ENCODE data around the gene CCNL2. TPM values are rescaled to one million over a fixed set of nuclear protein-coding genes. Genes with fewer than 3 reads are reported as not detected.

The CCNL2 gene
- total RNA-seq, 1 donor from 2014 or later = 386 TPM

DNA sequence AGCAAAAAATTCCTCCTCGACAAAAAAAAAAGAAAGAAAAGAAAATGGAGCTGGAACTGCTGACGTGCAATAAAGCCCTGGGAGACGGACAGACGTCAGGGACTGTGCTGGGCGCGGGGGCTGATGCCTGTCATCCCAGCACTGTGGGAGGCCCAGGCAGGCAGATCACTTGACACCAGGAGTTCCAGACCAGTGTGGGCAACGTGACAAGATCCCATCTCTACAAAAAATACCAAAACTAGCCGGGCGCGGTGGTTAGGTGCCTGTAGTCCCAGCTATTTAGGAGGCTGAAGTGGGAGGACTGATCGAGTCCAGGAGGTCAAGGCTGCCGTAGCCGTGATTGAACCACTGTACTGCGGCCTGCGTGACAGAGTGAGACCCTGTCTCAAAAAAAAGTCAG is 25.6 kb upstream of the CCNL2 start:
- TF ChIP-seq, protein P1, sequence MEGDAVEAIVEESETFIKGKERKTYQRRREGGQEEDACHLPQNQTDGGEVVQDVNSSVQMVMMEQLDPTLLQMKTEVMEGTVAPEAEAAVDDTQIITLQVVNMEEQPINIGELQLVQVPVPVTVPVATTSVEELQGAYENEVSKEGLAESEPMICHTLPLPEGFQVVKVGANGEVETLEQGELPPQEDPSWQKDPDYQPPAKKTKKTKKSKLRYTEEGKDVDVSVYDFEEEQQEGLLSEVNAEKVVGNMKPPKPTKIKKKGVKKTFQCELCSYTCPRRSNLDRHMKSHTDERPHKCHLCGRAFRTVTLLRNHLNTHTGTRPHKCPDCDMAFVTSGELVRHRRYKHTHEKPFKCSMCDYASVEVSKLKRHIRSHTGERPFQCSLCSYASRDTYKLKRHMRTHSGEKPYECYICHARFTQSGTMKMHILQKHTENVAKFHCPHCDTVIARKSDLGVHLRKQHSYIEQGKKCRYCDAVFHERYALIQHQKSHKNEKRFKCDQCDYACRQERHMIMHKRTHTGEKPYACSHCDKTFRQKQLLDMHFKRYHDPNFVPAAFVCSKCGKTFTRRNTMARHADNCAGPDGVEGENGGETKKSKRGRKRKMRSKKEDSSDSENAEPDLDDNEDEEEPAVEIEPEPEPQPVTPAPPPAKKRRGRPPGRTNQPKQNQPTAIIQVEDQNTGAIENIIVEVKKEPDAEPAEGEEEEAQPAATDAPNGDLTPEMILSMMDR (IDR thresholded peaks at IDR 0.05; ENCODE audit: unreplicated experiment) = no peak
- DNase-seq (ENCODE audit: low spot score, unreplicated experiment) = no peak
- no peaks in the 10 kb centered on the region for H3K9me3 Mint-ChIP-seq (ENCODE audit: low read depth)
- no peak overlapping the region for H3K4me3 Mint-ChIP-seq (ENCODE audit: low read depth)
- peaks cover 13% of the 10 kb centered on the region for H3K4me1 Mint-ChIP-seq (ENCODE audit: low read depth)
- H3K27ac Mint-ChIP-seq = peak overlapping the region; percentile 52
- no peaks in the 10 kb centered on the region for H3K36me3 Mint-ChIP-seq (ENCODE audit: insufficient read depth)
- peaks cover 6% of the 10 kb centered on the region for H3K27me3 Mint-ChIP-seq

DNA sequence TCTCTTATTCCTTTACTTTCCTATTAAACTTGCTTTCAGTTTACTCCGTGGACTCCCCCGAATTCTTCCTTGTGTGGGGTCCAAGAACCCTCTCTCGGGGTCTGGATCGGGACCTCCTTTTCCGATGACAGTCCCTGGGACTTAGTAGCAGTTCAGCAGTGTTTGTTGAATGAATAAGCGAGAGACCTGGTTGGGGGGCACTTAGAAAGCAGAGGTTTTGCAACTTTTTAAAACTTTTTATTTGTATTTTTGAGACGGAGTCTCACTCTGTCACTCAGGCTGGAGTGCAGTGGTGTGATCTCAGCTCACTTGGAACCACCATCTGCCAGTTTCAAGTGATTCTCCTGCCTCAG is 24.1 kb upstream of the CCNL2 start:
- DNase-seq (ENCODE audit: low spot score, unreplicated experiment) = no peak
- H3K9me3 Mint-ChIP-seq (ENCODE audit: low read depth) = no peaks in the 10 kb centered on the region
- H3K27me3 Mint-ChIP-seq = peaks cover 9% of the 10 kb centered on the region
- H3K27ac Mint-ChIP-seq = no peak overlapping the region
- TF ChIP-seq, protein P1 (IDR thresholded peaks at IDR 0.05; ENCODE audit: unreplicated experiment) = no peak
- H3K36me3 Mint-ChIP-seq (ENCODE audit: insufficient read depth) = peaks cover 1% of the 10 kb centered on the region
- peaks cover 11% of the 10 kb centered on the region for H3K4me1 Mint-ChIP-seq (ENCODE audit: low read depth)
- no peak overlapping the region for H3K4me3 Mint-ChIP-seq (ENCODE audit: low read depth)

DNA sequence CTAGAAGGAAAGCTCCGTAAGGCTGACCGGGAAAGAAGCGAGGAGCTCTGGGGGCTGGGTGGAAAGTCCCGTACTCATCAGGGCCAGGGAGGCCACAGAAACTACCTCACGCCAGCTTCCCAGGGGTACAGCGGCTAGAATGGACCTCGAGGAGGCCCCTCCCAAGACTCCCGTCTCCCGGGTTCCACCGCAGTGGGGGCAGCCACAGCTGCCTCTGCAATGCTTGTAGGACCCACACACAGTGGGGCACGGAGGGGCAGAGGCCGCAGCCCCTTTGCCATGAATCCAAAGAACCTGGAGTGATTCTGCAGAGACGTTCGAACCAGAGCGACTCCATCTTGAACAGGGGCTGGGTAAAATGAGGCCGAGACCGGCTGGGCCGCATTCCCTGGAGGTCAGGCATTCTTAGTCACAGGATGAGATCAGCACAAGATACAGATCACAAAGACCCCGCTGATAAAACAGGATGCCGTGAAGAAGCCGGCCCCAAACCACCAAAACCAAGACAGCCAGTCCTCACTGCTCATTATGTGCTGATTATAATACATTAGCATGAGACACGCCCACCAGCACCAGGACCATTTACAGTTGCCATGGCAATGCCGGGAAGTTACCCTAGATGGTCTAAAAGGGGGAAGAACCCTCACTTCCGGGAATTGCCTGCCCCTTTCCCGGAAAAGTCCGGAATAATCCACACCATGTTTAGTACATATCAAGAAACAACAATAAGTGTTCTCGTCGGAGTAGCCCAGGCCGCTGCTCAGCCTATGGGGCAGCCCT is 23.5 kb upstream of the CCNL2 start:
- H3K36me3 Mint-ChIP-seq (ENCODE audit: insufficient read depth) = peaks cover 3% of the 10 kb centered on the region
- H3K9me3 Mint-ChIP-seq (ENCODE audit: low read depth) = no peaks in the 10 kb centered on the region
- peaks cover 12% of the 10 kb centered on the region for H3K27me3 Mint-ChIP-seq
- peak overlapping the region; percentile 64 for H3K27ac Mint-ChIP-seq
- no peak overlapping the region for H3K4me3 Mint-ChIP-seq (ENCODE audit: low read depth)
- peaks cover 11% of the 10 kb centered on the region for H3K4me1 Mint-ChIP-seq (ENCODE audit: low read depth)
- DNase-seq (ENCODE audit: low spot score, unreplicated experiment) = no peak
- TF ChIP-seq, protein P1 (IDR thresholded peaks at IDR 0.05; ENCODE audit: unreplicated experiment) = no peak

DNA sequence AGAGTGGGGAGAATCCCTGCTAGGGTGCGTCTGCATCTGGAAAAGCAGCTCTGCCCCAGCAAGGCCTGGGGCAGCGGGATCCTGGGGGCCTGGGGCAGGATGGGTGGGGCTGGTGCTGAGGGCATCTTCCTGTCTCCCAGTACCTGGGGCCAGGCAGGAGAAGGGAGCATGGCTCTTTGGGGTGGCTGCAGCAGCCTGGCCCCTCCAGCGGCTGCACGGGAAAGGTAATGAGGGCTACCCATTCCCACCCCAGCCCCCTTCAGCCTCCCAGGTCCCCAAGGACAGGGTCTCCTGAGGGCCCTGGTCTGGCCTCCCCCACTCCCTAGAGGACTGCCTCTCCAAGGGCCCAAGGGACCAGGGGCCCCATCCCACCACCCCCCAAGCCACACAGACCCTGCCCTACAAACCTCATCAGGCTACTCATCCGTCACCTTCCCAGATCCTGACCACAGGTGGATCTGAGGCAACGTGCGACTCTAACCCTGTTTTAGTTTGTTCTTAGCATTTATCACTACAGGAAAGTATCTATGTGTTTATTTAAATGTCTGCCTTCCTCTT is 22.9 kb upstream of the CCNL2 start:
- Mint-ChIP-seq H3K27me3 (peaks cover 15% of the 10 kb centered on the region), H3K4me3 (ENCODE audit: low read depth) (no peak overlapping the region), H3K27ac (peak overlapping the region; percentile 64), H3K4me1 (ENCODE audit: low read depth) (peaks cover 12% of the 10 kb centered on the region), H3K9me3 (ENCODE audit: low read depth) (no peaks in the 10 kb centered on the region), H3K36me3 (ENCODE audit: insufficient read depth) (peaks cover 3% of the 10 kb centered on the region)
- TF ChIP-seq, protein P1 (IDR thresholded peaks at IDR 0.05; ENCODE audit: unreplicated experiment) = no peak
- DNase-seq (ENCODE audit: low spot score, unreplicated experiment) = no peak

DNA sequence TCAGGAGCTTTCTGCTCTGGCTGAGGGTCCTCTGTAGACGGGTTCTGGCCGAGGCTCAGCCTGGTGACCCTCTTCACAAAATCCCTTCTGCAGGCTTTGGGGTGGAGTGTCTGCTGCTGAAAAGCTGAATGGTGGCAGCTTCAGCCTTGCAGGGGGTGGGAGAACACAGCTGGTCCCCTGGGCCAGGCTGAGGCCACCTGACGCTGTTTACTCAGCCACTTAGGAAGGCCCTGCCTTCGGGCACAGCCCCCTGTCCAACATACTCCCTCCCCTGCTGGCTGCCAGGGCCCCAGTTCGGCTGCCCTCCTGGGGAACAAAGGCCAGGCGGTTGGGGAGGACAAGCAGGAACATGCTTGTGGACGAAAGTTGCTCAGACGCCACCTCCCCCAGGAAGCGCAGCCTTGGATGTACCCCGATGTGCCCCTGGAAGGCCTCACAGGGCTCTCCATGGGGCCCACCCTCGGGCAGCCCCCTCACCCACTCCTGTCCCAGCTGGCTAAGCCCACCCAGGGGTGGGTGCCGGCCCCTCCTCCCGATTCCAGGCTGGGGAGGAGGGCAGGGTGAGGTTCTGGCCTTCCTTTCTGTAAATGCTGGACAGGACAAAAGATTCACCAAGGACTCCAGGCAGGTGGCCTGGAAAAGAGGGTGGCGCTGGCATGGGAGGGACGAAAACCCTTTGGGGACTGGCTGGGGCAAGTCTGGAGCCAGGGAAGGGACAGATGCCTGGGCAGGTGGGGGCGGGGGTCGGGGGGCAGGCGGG is 22.2 kb upstream of the CCNL2 start, which contains the start of gene ANKRD65:
Gene ANKRD65, minus strand, starts transcription at position 130 of the 760 bp plus-strand sequence. CDS start 271 bp downstream, outside the sequence.
- Mint-ChIP-seq H3K4me1 (ENCODE audit: low read depth) (peaks cover 12% of the 10 kb centered on the region), H3K27ac (peak within 1 kb of the TSS; percentile 91), H3K36me3 (ENCODE audit: insufficient read depth) (peaks cover 3% of the 10 kb centered on the region), H3K27me3 (peaks cover 15% of the 10 kb centered on the region), H3K9me3 (ENCODE audit: low read depth) (no peaks in the 10 kb centered on the region), H3K4me3 (ENCODE audit: low read depth) (peak within 1 kb of the TSS; percentile 60)
- TF ChIP-seq, protein P1 (IDR thresholded peaks at IDR 0.05; ENCODE audit: unreplicated experiment) = no peak
- DNase-seq (ENCODE audit: low spot score, unreplicated experiment) = no peak

Data from progenitor cell of endocrine pancreas (in vitro differentiated cells).